Kidney glomerular epithelial cell (primary cell): ENCODE data around the gene RTN4RL1.

Experiments used
- DNase-seq: peaks from one replicate; lab custom pipeline; 2025; lab: John Stamatoyannopoulos, UW

The RTN4RL1 gene, protein sequence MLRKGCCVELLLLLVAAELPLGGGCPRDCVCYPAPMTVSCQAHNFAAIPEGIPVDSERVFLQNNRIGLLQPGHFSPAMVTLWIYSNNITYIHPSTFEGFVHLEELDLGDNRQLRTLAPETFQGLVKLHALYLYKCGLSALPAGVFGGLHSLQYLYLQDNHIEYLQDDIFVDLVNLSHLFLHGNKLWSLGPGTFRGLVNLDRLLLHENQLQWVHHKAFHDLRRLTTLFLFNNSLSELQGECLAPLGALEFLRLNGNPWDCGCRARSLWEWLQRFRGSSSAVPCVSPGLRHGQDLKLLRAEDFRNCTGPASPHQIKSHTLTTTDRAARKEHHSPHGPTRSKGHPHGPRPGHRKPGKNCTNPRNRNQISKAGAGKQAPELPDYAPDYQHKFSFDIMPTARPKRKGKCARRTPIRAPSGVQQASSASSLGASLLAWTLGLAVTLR

DNA sequence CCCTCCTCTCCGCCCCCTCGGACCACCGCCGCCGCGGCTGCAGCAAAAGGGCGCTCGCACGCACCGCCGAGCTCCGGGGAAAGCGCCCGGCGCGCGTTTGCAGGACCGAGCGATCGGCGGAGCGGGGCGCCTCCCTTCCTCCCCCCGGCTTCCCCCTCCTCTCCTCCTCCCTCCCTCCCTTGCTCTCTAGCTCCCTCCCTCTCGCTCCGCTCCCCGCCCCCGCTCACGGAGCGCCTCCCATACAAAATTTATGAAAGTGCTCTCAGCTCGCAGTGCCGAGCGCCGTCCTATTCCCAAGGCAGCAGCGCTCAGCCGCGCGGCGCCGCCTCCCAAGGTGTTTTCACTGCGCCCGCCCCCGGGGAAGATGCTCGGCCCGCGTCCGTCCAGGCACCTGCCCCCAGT lies at the start of gene RTN4RL1:
Gene RTN4RL1 (minus strand): TSS at position 115 of the 402 bp plus-strand sequence. CDS start 469 bp downstream, outside the sequence.
- no peak for DNase-seq

GRCh38 chr17:2074919-2075318 lies 49.8 kb upstream of the RTN4RL1 start:
- DNase-seq = no peak

DNA sequence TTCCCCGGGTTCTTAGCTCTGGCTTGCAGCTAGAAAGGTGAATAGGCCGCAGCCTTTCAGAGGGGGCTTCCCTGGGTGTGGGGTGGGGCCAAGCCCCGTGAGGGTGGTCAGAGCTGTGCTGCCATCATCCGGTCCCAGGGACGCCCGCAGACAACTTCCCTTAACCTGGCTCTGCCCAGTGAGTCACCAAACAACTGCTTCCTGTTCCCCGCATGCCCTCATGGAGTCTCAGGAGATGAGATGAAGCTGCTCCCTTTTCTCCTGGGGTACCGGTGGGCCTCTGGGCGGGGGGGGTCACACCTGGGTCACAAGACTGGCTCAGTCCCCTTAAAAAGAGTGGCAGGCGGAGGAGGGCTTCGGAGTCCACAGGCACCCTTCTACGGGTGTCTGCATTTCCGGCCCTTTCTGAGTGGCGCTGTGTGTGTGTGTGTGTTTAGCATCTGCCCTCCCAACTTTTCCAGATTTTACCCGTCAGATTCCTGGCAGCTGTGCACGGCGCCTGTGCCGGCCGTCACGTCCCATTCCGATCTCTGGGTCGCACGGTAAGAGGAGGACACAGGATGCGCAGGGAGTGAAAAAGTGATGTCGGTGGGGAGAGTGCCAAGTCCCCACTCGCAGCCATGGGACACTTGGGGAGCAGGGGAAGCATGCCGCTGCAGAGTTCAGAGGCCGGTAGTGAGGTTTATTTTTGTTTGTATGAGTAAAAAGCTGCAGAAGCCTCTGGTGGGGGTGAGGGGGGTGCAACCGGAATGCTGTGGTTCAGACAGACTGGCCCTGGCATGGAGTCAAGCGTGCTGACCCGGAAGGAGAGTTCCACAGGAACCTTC lies 46.5 kb upstream of the RTN4RL1 start:
- DNase-seq = no peak

- no peak for DNase-seq
Measured at GRCh38 chr17:2071024-2071385, 45.9 kb upstream of the RTN4RL1 start.

DNA sequence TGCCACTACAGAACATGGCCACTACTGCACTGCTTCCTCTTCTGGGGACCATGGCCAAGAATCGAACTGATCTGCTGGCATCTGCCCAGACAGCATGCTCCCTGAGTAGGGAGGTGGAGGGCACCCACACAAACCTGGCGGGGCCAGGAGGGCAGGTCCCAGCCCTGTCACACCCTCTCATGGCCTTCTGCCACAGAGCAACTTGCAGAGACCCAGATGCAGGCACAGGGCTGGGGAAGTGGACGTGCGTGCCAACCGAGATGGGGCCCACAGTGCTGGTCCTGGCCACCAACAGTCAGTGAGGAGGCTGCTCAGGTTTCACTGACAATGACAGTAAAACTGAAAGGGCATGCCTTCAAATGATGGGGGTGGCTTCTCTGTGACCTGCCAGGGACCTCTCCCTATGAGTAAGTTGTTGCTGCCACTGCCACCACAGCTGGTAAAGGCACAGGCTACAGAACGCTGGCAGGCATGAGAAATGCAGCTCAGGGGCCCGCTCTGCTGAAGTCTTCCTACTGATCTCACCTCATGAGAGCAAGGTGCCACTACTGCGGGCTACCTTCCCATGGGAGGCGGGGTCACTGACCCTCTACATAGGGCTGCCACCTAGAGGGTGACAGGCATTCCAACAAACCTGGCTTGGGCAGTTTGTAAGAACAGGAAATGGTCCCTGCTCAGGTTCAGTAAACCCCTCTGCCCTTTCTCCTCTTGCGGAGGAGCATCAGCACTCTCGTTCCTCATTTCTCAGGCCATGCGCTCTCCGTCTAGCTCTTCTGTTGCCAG lies 45.3 kb upstream of the RTN4RL1 start:
- DNase-seq = no peak

GRCh38 chr17:2068519-2069051 lies 43.5 kb upstream of the RTN4RL1 start:
- no peak for DNase-seq

DNA sequence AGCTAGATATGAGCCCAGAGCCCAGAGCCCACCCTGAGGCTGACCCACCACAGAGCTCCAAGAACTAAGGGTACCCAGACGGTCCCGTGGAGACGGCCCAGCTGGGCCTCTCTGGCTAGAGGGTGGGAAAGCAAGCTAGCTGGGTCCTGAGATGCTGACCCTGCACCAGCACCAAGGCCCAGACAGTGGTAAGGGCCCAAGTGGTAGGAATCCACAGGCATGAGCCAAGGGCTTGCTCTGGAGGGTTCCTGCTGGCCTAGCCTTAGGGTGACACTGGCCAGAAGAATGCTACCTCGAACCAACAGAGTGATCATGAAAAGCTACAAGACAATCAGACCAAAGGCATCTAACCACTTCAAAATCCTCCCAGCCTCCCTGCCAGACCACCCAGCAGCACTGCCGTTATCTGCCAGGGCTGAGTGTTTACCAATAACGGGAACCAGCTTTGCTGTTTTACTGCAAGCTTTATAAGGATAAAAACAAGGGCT lies 42.9 kb upstream of the RTN4RL1 start:
- DNase-seq = no peak

GRCh38 chr17:2067608-2068024 lies 42.5 kb upstream of the RTN4RL1 start:
- no peak for DNase-seq

DNA sequence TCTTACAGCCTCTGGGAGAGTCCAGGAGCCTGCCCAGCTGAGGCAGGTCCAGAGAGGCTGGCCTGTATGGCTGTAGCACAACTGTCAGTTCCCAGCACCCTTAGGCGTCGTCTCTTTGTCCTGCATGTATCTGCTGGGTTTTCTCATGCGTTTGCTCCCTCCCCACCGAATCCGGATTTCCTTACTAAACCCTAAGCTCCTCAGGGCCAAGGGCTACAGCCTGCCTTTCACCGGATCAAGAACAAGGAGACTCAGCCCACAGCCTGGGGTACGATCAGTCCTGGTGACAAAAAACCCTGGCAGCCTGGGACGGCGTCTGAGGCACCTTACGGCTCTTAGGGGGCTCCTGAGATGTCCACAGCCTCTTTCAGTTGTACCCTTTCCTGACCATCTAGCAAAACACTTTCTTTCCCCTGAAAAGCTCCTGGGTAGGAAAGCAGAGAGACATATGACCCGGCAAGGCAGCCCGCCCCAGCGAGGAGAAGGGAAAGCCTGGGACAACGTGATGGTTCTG lies 42.0 kb upstream of the RTN4RL1 start:
- DNase-seq = no peak

DNA sequence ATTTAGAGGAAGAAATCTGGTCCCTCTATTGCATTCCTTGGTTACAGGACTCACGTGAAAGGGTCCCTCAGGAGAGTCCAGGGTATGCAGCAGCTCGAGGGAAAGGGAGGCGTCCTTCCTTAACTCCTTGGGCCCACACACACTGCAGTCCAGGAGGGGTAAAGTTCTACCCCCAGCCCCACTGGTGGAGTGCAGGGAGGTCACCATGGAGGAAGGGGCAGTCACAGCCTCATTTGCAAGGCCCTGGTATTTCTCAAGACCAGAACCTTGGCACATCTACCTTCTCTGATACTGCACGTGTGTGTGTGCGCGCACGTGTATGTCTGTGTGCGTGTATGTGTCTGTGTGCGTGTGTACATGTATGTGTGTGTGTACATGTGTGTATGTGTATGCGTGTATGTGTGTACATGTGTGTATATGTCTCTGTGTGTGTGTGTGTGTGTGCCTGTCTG lies 40.8 kb upstream of the RTN4RL1 start:
- DNase-seq = no peak

DNA sequence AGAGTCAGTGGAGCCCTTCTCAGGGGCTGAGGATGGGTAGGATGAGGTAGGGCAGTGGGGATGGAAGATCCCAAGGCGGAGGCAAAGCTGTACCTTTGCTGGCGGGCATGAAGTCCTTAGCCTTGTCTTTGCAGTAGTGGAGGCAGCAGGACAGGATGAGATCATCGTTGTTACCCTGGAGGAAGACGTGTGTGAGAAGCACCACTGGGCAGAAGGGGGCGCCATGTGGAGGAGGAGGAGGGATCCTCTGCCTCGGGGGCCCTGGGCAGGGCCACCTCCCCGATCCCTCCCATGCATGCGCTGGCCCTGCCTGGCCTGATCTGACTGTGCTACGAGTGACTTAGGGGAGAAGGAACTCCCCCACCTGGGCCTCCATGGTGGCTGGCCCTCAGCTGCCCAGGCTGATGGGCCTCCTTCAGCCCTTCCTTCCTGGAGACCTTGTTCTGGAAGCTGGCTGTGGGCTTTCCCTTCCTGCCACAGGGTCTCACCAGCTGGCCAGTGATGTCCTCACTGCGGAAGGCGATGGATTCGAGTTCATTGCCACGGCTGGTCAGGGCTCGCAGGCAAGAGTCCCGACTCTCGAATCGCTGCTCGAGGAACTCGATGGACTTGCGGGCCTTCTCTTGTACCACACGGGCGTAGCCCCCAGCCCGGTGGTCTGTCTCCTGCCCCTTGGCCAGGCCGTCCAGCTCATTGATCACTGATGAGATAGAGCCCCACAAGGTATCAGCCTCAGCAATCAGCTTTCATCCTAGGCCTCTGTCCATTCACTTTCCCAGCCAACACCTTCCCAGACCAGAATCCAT lies 40.0 kb upstream of the RTN4RL1 start:
- DNase-seq = no peak

DNA sequence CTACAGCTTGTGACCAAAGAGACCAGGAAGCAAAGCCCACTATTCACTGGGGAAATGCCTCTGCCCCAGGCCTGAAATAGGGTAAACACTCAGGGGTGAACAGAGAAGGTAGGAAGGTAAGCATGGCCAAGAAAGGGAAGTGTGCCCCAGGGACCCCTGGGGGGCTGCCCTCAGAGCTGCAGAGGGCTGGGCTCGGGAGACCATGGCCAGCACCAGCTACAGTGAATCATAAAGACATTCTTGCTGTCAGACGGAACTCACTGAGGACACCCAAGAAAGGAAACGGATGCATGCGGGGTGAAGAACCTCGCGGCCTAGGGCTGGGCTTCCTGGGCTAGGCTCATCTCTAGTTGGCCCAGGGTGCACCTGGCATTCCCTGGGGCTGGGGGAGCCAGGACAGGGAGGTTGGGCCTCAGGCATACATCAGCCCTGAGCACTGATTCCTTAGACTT lies 39.4 kb upstream of the RTN4RL1 start:
- no peak for DNase-seq

DNA sequence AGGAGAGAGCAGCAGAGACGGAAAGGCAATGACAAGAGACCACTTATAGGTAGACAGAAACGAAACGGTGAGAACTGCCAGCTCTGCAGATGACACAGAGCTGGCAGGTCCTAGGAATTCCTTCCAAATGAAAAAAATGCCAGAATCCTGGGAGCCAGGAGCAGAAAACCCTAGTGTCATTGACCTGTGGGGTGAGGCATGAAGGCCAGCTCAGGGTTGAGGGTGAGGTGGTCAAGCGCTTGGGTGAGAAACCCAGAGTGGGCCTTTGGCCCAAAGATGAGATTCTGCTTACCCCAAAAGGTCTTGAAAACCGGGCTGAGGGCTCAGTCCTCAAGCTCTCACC lies 39.0 kb upstream of the RTN4RL1 start:
- no peak for DNase-seq

DNA sequence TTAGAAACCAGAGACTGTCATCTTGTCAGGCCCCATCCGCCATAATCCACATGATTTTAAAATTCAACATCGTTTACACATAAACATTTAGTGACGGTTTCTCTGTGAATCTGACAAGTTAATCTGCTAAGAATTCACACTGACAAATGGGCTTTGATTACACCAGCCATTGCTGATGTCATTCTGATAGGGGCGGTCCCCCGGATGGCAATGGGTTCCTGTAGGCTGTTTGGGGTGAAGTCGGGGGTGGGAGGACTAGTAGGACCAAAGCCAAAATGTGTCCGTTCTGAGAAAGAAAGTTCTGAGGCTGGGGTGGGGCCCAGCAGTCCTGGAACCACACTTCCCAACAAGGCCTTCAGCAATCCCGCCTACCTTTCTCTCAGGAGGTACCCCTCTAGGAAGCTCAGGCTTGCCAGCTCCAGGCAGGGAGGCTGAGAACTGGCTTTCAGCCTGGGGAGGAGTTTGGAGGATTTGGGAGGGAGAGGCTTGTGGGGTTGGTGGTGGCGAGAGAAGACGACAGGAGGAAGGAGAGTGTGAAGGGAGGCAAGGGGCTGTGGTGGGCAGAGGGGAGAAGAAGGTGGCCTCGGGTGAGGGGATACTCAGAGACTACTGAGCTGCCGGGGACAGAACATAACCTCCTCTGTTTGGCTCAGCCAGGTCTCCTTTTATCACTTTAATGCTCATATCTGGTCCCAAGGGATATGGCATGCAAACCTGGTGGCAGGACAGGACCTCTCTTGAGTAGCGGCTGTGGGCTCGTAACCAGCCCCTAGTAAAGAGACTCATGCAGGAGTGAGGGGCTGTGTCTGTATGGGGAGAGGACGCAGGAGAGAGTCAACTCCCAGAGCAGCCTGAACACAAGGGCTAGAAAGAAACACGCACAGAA lies 38.4 kb upstream of the RTN4RL1 start:
- no peak for DNase-seq

DNA sequence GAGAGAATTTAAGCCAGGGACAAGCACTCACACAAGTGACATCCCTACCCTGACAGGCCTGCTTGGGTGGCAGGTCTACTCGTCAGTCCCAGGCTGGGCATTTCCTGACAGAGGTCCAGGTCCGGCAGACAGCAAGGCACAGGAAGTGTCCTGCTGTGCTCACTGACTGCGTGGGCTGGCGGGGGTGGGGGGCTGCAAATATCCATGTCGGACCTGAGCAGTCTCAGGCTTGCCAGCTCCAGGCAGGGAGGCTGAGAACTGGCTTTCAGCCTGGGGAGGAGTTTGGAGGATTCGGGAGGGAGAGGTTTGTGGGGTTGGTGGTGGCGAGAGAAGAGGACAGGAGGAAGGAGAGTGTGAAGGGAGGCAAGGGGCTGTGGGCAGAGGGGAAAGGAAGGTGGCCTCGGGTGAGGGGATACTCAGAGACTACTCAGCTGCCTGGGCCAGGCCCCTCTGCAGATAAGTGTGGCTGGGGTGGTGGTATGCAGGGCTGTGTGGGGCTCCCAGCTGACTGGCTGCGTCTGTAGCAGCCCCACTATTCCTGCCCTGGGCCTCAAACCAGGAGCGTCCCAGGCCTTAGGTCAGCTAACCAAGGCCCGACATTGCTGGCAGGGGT lies 37.5 kb upstream of the RTN4RL1 start:
- no peak for DNase-seq

GRCh38 chr17:2061441-2061958 lies 36.4 kb upstream of the RTN4RL1 start:
- no peak for DNase-seq

- no peak for DNase-seq
Measured at GRCh38 chr17:2060681-2061440, 35.7 kb upstream of the RTN4RL1 start.

- DNase-seq = no peak
Measured at GRCh38 chr17:2060385-2060658, 35.2 kb upstream of the RTN4RL1 start.
